Right lobe of liver (tissue), 6 donors: ENCODE measurements around the gene ALG14. TPM values are rescaled to one million over a fixed set of nuclear protein-coding genes. Genes with fewer than 3 reads are reported as not detected.
"Not testable (repeated sequence)": the region's sequence is repeated elsewhere in the genome, so short reads cannot be mapped to it uniquely, and the experiment has no call there.

Experiments used
- ATAC-seq, 4 donors: fragments of 200-7000 bp; cut with Tn5 transposase; one replicate each; pipeline ENCODE4 v1.9.1; 2020; ENCODE audit warnings: mild to moderate bottlenecking in 4 of 4, moderate library complexity in 4 of 4
- DNase-seq, 3 donors: peaks; one replicate each; pipeline ENCODE4 v3.0.0-alpha.2; 2020
- H3K27ac ChIP-seq, 3 donors: fragments of 200-600 bp; one replicate each; pipeline ENCODE4 v1.8.0; 2022
- H3K27me3 ChIP-seq, 2 donors: fragments of 200-600 bp; one replicate each; pipeline ENCODE4 v1.8.0; 2022
- H3K36me3 ChIP-seq, 4 donors: fragments of 200-600 bp; sonication (generic) in 1 of 4; one replicate each; pipeline versions ENCODE4 v1.5.1 to v1.8.0; 2017 to 2022; ENCODE audit warnings: control low read depth in 1 of 4
- H3K4me1 ChIP-seq, 4 donors: fragments of 200-600 bp; sonication (generic) in 1 of 4; one replicate each; pipeline versions ENCODE4 v1.5.1 to v1.8.0; 2017 to 2022; ENCODE audit warnings: control low read depth in 1 of 4
- H3K4me3 ChIP-seq, 3 donors: fragments of 200-600 bp; one replicate each; pipeline ENCODE4 v1.8.0; 2022
- H3K9me3 ChIP-seq, 4 donors: fragments of 200-600 bp; sonication (generic) in 1 of 4; one replicate each; pipeline versions ENCODE4 v1.5.1 to v1.8.0; 2017 to 2022; ENCODE audit warnings: control low read depth in 1 of 4
- CTCF ChIP-seq, 4 donors: fragments of 200-600 bp in 3 of 4; fragments of 450-650 bp in 1 of 4; IDR thresholded peaks; one replicate each; pipeline versions ENCODE4 v1.5.1 to v1.8.0; 2016 to 2022; ENCODE audit warnings: antibody characterized with exemption in 4 of 4, mild to moderate bottlenecking in 2 of 4
- POLR2A ChIP-seq: fragments of 450-650 bp; IDR thresholded peaks from one replicate; pipeline ENCODE4 v1.6.1; 2017; ENCODE audit warnings: antibody characterized with exemption, mild to moderate bottlenecking
- WGBS: methylation state at CpG from one replicate; pipeline ENCODE4 v1.1.6; 2018; ENCODE audit warnings: low coverage, low lambda C conversion rate; ENCODE audit not compliant: insufficient coverage; ENCODE audit errors: missing lambda C conversion rate; 5-methylcytosine and 5-hydroxymethylcytosine counted together
- intact Hi-C, 2 donors: fragments of 100-400 bp; cut with DNase I; formaldehyde crosslinking; loops; one replicate each; pipeline versions ENCODE4 v1.11.2 to v1.14.1; 2022
- total RNA-seq, 6 experiments: library from RNA; depleted of rRNA in 2 of 6; stranded (reverse); fragments of >200 nt in 2 of 6; fragmentation: NEBNext Ultra II Directional in 3 of 6; extraction: Animal tissue kit (Norgen Biotek cat#: 25700) in 3 of 6; gene quantifications; one replicate each; pipeline versions ENCODE4 v1.1.0 to v1.2.4, GENCODE V29; 2016 to 2023
- donor health status: DM: no; HTN: yes; CAD: no.
- donor health status: DM: no; HTN: no; CAD: no.
- donor health status: DM: no; HTN: no; CAD: no.
- donor health status: DM: no; HTN: yes; CAD: no.
- donor health status: DM: no; HTN: yes; CAD: no.

ALG14 gene
- total RNA-seq, 6 experiments from 2014 or later = 1.5 to 8.3 (median 5.0) TPM

GRCh38 chr1:95093296-95093695 is 20.5 kb upstream of the ALG14 start:
- no peak overlapping the region for H3K4me3 ChIP-seq
- intact Hi-C loops = no loop called here
- H3K27ac ChIP-seq = no peak overlapping the region
- H3K36me3 ChIP-seq = no peaks in the 10 kb centered on the region
- TF ChIP-seq CTCF (IDR thresholded peaks at IDR 0.05) (no peak), POLR2A (no peak)
- ATAC-seq (no peak), DNase-seq (no peak)
- peaks cover 0 to 28% (median 0%) of the 10 kb centered on the region in 4 donors for H3K4me1 ChIP-seq
- no peaks in the 10 kb centered on the region for H3K9me3 ChIP-seq
- WGBS = 54% methylated on average over 1 of the region's 1 CpG
- no peaks in the 10 kb centered on the region for H3K27me3 ChIP-seq

DNA sequence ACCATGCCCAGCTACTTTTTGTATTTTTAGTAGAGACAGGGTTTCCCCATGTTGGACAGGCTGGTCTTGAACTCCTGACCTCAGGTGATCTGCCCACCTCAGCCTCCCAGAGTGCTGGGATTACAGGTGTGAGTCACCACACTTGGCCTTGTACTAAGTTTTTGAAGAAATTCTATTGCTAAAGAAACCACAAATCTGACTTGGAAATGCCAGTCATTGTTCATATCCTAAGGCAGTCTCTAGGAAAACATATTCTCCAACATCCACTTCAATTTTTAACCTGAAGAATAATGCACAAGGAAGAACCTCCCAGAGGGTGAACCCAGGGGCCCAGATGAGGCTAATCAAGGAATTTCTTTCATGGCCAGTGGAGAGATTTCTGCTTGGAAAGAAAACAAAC is 20.1 kb upstream of the ALG14 start:
- H3K4me1 ChIP-seq = peaks cover 0 to 30% (median 0%) of the 10 kb centered on the region in 4 donors
- ATAC-seq, H3K27me3 ChIP-seq, H3K4me3 ChIP-seq, H3K27ac ChIP-seq, intact Hi-C loops, DNase-seq, H3K9me3 ChIP-seq, H3K36me3 ChIP-seq: not testable (repeated sequence)

- H3K36me3 ChIP-seq, H3K27me3 ChIP-seq, ATAC-seq, H3K9me3 ChIP-seq, H3K4me3 ChIP-seq, DNase-seq, intact Hi-C loops, H3K27ac ChIP-seq: not testable (repeated sequence)
- H3K4me1 ChIP-seq = peaks cover 0 to 33% (median 5%) of the 10 kb centered on the region in 4 donors
- no CpG with 5 or more reads among the region's 28 CpGs for WGBS
These were observed 18.5 kb upstream of the ALG14 start for GRCh38 chr1:95091290-95091689.

DNA sequence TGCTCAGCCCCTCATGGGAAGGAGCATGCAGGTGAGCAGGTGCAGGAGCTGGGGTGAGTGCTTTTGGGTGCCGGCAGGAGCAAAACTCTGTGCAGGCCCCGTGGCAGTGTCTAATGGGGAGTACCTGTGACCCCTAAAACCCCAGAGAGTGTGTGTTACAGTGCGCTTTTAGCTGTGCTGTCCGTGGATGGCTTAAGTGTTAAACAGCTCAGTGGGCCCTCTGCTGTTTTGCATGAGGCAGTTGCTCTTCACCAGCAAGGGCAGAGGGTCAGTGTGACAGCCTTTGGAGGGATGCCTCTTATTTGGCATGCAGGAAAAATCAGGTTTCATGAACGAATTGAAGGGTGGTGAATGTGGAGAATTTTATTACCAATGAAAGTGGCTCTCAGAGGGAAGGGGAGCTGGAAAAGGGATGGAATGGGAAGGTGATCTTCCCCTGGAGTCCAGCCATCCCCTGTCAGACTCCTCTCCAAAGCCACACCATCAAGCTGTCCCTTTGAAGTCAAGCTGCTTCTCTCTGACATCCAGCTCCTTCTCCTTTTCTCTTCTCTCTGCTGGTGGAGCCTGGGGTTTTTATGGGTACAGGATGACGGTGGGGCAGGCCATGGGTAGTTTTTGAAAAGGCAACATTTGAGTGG is 17.0 kb upstream of the ALG14 start:
- TF ChIP-seq CTCF (IDR thresholded peaks at IDR 0.05) = no peak
- no peak for TF ChIP-seq POLR2A
- ATAC-seq = no peak

DNA sequence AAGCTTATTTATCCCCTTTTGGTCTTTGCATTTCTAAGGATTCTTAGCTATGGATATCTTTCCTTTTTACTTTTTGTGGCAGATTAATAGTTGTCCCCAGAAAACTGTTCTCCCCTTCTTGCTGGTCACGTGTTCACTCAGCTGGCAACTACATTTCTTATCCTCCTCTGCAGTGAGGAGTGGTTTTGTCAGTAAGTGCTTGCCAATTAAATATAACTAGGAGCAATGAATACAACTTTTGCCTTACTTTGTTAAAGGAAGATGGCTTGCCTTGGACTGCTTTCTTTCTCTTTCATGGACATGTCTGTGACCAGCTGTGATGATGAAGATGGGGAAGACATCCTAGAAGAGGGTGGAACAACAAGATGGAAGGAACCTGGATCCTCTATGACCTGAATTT is 15.6 kb upstream of the ALG14 start:
- H3K9me3 ChIP-seq = no peaks in the 10 kb centered on the region
- DNase-seq = no peak
- no peaks in the 10 kb centered on the region for H3K27me3 ChIP-seq
- ATAC-seq = no peak
- TF ChIP-seq POLR2A (no peak), CTCF (IDR thresholded peaks at IDR 0.05) (no peak)
- H3K4me1 ChIP-seq = peaks cover 0 to 28% (median 7%) of the 10 kb centered on the region in 4 donors
- no peak overlapping the region for H3K4me3 ChIP-seq
- no peaks in the 10 kb centered on the region for H3K36me3 ChIP-seq
- intact Hi-C loops = no loop called here
- WGBS = 88% methylated on average over 1 of the region's 1 CpG
- peak overlapping the region in 1 of 3 donors; percentile 75 for H3K27ac ChIP-seq

More for the DNA sequence above, 17.0 kb upstream of the ALG14 start:
- no peaks in the 10 kb centered on the region for H3K9me3 ChIP-seq
- intact Hi-C loops = no loop called here
- no peak overlapping the region for H3K4me3 ChIP-seq
- no peak for DNase-seq
- no peaks in the 10 kb centered on the region for H3K36me3 ChIP-seq
- 76% methylated on average over 2 of the region's 6 CpGs for WGBS
- H3K4me1 ChIP-seq = peaks cover 0 to 24% (median 7%) of the 10 kb centered on the region in 4 donors
- H3K27ac ChIP-seq = no peak overlapping the region
- no peaks in the 10 kb centered on the region for H3K27me3 ChIP-seq
